A172 (cell line): ENCODE data around the gene SAMD3. TPM values are rescaled to one million over a fixed set of nuclear protein-coding genes. Genes with fewer than 3 reads are reported as not detected.
"Not testable (repeated sequence)": the region's sequence is repeated elsewhere in the genome, so short reads cannot be mapped to it uniquely, and the experiment has no call there.

Source experiments
- DNase-seq: peaks from one replicate; pipeline ENCODE4 v3.0.0-alpha.2; 2015; ENCODE audit warnings: low spot score
- total RNA-seq: library from RNA; depleted of rRNA; stranded (reverse); fragments of >200 nt; shearing (Covaris generic); gene quantifications from 2 replicates; pipeline ENCODE4 v1.2.3, GENCODE V29; 2014; rRNA removed

The SAMD3 gene
- 0.07 and 0.28 TPM in 2 replicates for total RNA-seq

DNA sequence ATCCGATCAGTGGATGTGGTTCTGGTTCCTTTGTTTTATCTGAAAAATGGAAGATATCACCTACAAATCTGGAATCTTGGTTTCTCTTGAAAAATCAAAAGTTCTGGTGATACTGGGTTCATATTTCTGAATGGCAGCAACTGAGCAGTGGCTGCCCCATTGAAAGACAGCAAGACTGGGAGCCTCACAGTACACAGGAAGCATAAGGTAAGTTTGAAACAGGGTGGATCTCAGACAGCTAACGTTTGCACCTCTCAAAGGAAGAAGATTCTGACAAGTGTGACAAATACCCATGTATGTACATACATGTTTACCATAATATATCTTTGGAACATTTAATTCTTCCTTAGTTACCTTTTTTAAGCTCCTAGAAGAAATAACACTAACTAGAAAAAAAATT, at the start of gene SAMD3:
TSS of gene SAMD3 (minus strand) at position 177 of the 400 bp plus-strand sequence. CDS start 7,678 bp downstream, outside the sequence.
- no peak for DNase-seq

DNA sequence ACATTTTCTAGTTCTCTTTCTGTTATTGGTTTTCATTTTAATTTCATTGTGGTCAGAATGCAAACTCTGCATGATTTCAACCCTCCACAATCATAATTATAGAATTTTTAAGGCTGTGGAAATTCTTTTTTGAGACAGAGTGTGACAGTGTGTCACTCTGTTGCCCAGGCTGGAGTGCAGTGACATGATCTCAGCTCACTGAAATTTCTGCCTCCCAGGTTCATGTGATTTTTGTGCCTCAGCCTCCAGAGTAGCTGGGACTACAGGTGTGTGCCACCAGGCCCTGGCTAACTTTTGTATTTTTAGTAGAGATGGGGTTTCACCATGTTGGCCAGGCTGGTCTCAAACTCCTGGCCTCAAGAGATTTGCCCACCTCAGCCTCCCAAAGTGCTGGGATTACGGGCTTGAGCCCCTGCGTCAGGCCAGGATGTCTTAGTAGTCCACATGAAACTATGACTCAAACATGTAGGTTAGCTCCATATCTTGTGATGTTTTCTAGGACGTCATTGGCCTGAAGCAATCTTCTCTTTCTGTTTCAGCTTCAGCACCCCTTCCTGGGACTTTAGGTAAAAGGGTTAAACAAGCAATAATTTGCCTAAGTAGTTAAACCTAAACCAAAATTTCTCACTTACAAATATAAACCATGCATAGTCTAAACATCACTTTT, 47.4 kb upstream of the SAMD3 start:
- no peak for DNase-seq

GRCh38 chr6:130265553-130265952, 42.8 kb upstream of the SAMD3 start:
- DNase-seq, result not testable (repeated sequence)

DNA sequence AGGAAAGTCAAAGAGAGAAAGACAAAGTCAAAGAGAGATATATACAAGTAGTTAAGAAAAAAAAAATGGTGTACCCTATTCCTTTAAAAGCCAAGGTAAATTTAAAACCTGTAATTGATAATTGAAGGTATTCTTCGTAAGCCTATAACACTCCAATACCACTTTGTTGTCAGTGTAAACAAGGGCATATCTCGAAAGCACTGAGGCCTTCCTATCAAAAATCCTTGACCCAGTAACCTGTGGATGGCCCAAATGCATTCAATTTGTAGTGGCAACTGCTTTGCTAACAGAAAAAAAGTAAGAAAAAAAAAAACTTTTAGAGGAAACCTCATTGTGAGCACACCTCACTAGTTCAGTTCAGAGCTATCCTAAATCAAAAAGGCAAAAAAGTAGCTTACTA, 39.3 kb upstream of the SAMD3 start:
- DNase-seq, result no peak

GRCh38 chr6:130261558-130261957, 38.8 kb upstream of the SAMD3 start:
- DNase-seq, result not testable (repeated sequence)

DNA sequence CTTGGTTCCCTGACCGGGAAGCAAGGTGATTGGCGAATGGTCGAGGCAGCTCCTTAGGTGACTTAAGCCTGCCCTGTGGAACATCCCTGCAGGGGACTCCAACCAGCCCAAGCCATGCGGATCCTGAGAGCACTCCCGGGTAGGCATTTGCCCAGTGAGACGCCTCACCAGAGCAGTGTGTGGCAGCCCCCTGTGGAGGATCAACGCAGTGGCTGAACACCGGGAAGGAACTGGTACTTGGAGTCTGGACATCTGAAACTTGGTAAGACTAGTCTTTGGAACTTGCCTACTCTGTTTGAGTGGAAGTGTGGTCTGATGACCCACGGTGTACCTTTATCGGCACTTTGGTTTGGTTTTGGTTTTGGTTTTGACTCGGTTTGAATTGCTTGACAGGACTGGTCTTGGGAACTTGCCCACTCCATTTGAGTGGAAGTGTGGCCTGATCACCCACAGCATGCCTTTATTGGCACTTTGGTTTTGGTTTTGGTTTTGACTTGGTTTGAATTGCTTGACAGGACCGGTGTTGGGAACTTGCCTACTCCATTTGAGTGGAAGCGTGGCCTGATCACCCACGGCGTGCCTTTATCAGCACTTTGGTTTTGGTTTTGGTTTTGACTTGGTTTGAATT, 38.0 kb upstream of the SAMD3 start:
- not testable (repeated sequence) for DNase-seq

DNA sequence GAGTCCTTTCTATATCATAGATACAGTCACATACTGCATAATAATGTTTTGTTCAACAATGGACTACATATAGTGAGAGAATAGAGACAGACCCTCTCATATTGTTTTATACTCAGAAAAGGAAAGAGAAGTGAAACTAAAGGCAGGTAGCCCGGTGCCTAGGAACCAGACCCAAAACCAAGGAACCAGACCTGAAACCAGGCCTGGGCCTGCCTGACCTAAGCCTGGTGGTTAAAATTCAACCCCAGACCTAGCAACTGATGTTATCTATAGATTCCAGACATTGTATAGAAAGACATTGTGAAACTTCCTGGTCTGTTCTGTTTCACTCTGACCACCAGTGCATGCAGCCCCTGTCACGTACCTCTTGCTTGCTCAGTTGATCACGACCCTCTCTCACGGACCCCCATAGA, 37.3 kb upstream of the SAMD3 start:
- not testable (repeated sequence) for DNase-seq

DNA sequence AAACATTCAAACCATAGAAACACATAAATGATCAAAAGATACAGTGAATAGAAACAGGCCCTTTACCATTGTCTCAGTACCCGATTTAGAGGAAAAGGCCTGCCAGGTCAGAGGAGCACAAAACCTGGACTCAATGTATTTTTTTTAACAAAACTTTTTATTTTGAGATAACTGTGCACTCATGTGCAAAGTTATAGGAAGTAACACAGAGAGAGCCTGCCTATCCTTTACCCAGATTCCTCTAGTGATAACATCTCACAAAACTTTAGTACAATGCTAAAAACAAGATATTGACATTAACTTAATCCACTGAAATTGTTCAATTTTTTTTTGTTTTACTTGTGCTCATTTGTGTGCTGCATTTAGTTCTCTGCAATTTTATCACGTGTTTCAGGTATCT, 36.8 kb upstream of the SAMD3 start:
- DNase-seq, result no peak

DNA sequence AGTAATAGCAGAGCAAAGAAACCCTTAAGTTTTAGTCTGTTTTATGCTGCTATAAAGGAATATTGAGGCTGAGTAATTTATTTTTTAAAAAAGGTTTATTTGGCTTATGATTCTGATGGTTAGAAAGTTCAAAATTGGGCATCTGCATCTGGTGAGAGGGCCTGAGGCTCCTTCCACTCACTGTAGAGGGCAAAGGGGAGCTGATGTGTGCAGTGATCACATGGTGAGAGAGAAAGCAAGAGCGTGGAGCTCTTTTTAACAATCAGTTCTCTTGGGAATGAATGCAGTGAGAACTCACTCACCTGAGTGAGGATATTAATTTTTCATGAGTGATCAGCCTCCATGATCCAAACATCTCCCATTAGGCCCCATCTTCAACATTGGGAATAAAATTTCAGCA, 36.4 kb upstream of the SAMD3 start:
- no peak for DNase-seq

DNA sequence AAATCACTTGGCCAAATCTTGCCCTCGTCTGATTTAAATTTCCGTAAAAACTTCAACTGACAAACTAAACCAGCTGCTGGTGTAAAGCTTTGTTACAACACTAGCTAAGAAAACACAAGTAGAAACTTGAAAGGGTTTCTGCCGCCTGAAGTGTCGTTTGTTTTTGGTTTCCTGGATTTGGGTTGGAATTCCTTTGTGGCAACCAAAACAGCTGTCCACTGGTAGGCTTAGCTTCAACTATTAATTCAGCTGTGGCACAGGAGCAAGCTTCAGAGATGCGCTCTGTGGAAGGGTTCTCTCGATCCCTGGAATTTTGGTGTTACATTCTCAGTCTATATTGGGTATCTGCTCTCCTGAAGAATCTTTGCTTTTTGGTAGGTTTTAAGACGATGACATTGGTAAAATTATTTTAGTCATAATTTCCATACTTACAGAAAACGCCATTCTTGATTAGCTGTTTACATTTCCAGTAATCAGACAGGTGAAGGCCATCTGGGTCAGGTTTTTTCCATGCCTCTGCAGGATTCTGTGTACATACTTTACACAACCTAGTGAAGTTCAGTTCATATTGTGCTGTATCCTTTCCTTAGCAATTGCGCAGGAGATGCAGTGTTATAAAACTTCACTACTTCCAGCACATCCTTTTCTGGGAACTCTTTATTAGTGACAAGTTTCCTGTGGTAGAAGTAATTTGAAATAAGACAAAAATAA, 29.9 kb upstream of the SAMD3 start:
- no peak for DNase-seq

DNA sequence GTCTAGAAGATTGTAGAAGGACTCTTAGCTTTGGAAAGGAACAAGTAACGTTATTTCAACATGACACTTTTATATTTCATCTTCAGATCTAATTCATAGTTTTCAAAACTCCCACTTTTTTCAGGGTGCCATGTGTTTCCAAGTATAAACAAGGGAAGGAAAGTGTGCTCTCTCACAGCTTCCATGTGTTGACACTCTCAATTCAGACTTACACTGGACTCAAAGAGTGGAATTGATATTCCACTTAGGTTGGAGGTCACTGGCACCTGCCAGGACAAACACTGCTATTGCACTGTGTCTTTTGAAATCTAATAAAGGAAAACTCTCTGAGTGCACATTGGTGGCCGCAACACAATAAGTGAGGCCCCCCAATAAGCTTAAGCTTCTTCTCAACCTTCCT, 22.5 kb upstream of the SAMD3 start:
- no peak for DNase-seq

DNA sequence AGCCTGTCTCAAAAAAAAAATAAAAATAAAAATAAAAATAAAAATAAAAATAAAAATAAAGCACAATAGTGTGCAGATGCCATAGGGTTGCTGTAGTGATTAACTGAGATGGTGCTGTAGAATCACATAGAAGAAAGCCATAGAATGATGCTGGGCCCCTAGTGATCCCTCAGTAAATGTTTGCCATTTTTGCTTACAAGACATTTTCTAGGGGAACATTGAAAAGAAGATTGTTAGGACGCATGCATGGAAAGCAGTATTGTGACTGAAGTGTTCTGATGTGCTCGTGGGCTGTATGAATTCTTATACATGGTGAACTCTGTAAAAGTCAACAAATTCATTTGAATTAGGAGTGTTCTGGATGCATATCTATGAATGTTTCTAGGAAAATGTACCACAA, 22.0 kb upstream of the SAMD3 start:
- no peak for DNase-seq

GRCh38 chr6:130240232-130240631, 17.5 kb upstream of the SAMD3 start:
- DNase-seq, result peak; percentile 38

DNA sequence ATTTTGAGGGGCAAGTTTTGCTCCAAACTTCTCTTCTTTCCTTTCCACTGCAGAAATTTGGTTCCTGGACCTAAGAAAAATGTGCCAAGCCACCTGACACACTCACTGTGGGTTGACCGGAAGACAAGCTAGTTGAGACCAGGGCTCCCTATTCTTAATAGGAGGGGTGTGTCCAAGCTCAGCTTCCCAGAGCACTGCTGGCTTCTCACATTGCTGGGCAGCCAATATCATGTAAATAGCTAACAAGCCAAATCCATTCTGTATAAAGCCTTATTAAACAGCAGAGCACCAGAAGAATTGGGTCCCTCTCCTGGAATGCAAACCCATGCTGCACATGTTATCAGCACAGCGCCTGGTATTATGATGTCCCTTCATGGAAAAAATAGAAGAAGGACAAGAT, 17.0 kb upstream of the SAMD3 start:
- no peak for DNase-seq

DNA sequence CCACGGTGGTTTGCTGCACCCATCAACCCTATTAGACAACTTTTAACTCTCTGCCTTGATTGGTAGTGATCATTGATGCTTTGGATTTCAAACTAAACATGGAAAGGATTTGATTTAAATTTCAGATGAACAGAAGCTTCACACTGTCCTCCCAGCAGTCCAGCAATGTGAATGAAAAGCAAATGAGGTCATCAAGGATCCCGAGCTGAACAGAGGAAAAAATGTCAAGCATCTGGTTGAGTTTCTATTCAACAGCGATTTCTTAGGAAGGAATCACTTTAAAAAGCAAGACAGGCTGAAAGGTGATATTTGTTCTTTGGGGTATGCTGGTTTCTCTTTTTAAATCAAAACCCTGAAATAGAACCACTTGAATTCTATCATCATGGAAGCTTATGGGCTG, 10.6 kb upstream of the SAMD3 start:
- DNase-seq, result no peak

DNA sequence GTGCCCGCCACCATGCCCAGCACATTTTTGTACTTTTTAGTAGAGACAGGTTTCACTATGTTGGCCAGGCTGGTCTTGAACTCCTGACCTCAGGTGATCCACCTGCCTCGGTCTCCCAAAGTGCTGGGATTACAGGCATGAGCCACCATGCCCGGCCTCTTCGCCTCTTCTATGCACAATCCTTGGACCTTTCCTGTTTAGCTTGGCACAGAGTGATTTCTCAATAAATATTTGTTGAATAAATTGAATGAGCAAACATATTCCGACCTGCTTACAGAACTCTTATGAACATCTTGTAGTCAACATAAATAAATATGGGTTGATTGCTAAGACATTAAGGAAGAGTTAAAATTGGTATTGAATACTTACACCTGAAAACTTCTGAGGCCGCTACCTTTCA, 7.8 kb upstream of the SAMD3 start:
- DNase-seq, result not testable (repeated sequence)

GRCh38 chr6:130229645-130230044, 6.9 kb upstream of the SAMD3 start:
- DNase-seq, result no peak

DNA sequence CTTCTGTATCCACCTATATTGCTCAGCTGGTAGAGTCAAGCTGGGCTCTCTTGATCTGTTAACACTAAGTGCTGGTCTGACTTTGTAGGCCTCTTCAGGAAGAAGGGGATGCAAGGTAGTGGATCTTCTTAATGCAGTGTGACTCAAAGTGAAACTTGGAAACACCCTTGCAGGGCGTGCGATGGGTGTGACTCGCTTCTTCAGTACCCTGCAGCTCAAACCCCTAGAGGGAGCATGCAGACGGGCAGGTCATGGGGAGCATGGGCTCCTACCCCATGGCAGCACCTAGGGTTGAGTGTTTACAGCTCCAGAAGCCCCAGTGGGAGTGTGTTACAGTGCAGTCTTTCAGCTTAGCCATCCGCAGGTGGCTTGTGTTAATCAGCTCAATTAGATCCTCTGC, 757 bp upstream of the SAMD3 start:
- DNase-seq, result no peak

DNA sequence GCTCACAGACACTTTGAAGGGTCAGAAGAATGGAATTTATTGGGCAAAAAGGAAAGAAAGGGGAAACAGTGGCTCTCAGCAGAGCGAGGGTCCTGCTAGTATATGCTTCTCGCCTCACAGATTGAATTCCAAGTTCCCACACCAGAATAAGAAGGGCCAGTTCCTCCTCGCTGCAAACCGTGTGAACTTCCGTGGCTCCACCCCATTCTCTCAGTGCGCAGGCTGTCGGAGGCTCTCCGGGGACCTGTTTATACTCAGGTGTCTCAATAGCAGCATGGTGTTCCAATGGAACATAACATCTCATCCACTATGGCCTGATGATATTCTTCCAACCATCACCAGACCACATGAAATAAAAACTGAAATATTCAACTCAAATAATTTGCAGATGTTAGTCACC, 4.6 kb downstream of the SAMD3 start:
- DNase-seq, result no peak

DNA sequence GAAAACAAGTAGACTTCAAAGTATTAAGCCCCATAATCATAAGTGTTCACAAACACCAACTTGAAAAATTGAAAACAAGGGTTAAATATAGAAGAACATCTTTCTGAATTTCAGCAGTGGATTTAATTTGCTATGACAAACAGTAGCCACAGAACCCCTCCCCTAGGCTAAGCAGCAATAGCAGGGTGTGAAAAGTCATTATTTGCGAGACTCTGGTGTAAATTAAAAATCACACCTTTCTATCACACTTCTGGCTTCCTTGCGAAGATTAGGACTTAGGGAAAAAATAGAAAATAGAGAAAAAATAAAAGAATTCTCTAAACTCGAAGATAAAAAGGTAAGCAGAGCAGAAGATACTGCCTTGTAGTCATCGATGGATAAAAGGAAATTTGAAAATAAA, 6.1 kb downstream of the SAMD3 start:
- no peak for DNase-seq

GRCh38 chr6:130215526-130215925, 7.2 kb downstream of the SAMD3 start:
- no peak for DNase-seq

- no peak for DNase-seq
Measured at GRCh38 chr6:130212215-130212874, 10.4 kb downstream of the SAMD3 start.

- DNase-seq, result no peak
Measured at GRCh38 chr6:130211691-130212090, 11.1 kb downstream of the SAMD3 start.
